HG02763 (cell line): ENCODE data around the gene GUK1.

Source experiments
- ATAC-seq: cut with Tn5 transposase; IDR thresholded peaks from one replicate; pipeline ENCODE4 v1.9.1; 2021; ENCODE audit warnings: mild to moderate bottlenecking, moderate library complexity; ENCODE audit not compliant: unreplicated experiment

Gene GUK1

GRCh38 chr1:228148935-228149405 lies 8.9 kb downstream of the GUK1 start:
- ATAC-seq: no peak

GRCh38 chr1:228149406-228150119 lies 9.5 kb downstream of the GUK1 start, which contains the start of gene GJC2:
Gene GJC2 (plus strand): TSS chr1:228149930. CDS start chr1:228157759, 7,829 bp downstream.
- ATAC-seq: no peak

- no peak for ATAC-seq
These were observed 10.0 kb downstream of the GUK1 start for GRCh38 chr1:228150120-228150460.

- ATAC-seq: no peak
These were observed 10.5 kb downstream of the GUK1 start for GRCh38 chr1:228150461-228151179.

GRCh38 chr1:228151180-228151925 lies 11.3 kb downstream of the GUK1 start:
- ATAC-seq: no peak

GRCh38 chr1:228152097-228152917 lies 12.2 kb downstream of the GUK1 start:
- ATAC-seq: no peak

GRCh38 chr1:228152918-228153258 lies 12.8 kb downstream of the GUK1 start:
- no peak for ATAC-seq

GRCh38 chr1:228154021-228154669 lies 14.1 kb downstream of the GUK1 start:
- no peak for ATAC-seq

GRCh38 chr1:228154670-228155571 lies 14.8 kb downstream of the GUK1 start:
- no peak for ATAC-seq

GRCh38 chr1:228155596-228156514 lies 15.8 kb downstream of the GUK1 start:
- ATAC-seq: no peak

- ATAC-seq: no peak
These were observed 16.4 kb downstream of the GUK1 start for GRCh38 chr1:228156515-228156881.

- ATAC-seq: no peak
These were observed 17.1 kb downstream of the GUK1 start for GRCh38 chr1:228156941-228157728.

- ATAC-seq: no peak
These were observed 17.6 kb downstream of the GUK1 start for GRCh38 chr1:228157729-228158126.

GRCh38 chr1:228158151-228159007 lies 18.3 kb downstream of the GUK1 start:
- ATAC-seq: no peak

GRCh38 chr1:228159008-228159665 lies 19.1 kb downstream of the GUK1 start:
- ATAC-seq: no peak

- no peak for ATAC-seq
These were observed 20.2 kb downstream of the GUK1 start for GRCh38 chr1:228160201-228160761.
